Fibroblast of lung (primary cell): ENCODE measurements around the gene FAM20C. TPM values are rescaled to one million over a fixed set of nuclear protein-coding genes. Genes with fewer than 3 reads are reported as not detected.

Source experiments
- DNase-seq, 2 donors: peaks; one replicate each; pipeline versions ENCODE4 v3.0.0 to v3.0.0-alpha.2; 2010; ENCODE audit warnings: low read depth in 2 of 2
- H2AFZ ChIP-seq: 2 replicates; pipeline ENCODE4 v1.5.1; 2012; ENCODE audit warnings: low read length, control low read depth, inconsistent platforms
- H3K27ac ChIP-seq: 2 replicates; pipeline ENCODE4 v1.5.1; 2011; ENCODE audit warnings: low read length, control low read depth; ENCODE audit not compliant: insufficient read depth
- H3K27me3 ChIP-seq: 2 replicates; pipeline ENCODE4 v1.5.1; 2011; ENCODE audit warnings: mild to moderate bottlenecking, low read length; ENCODE audit not compliant: control insufficient read depth, insufficient read depth
- H3K36me3 ChIP-seq: 2 replicates; pipeline ENCODE4 v1.5.1; 2011; ENCODE audit warnings: low read length; ENCODE audit not compliant: control insufficient read depth, insufficient read depth
- H3K4me1 ChIP-seq: 2 replicates; pipeline ENCODE4 v1.5.1; 2011; ENCODE audit warnings: low read length; ENCODE audit not compliant: control insufficient read depth, insufficient read depth; ENCODE audit errors: extremely low read depth
- H3K4me2 ChIP-seq: 2 replicates; pipeline ENCODE4 v1.5.1; 2011; ENCODE audit warnings: low read length, control low read depth; ENCODE audit not compliant: insufficient read depth; ENCODE audit errors: extremely low read depth
- H3K4me3 ChIP-seq, 4 experiments: fragments of 200-600 bp in 1 of 4; sonication (generic) in 1 of 4; replicated peaks in 1 of 4; 2 replicates each; pipeline ENCODE4 v1.5.1; 2011 to 2016; ENCODE audit warnings: low read length in 4 of 4, low read depth in 3 of 4, mild to moderate bottlenecking in 3 of 4, control low read depth in 2 of 4, inconsistent platforms in 1 of 4, mixed read lengths in 1 of 4; ENCODE audit not compliant: insufficient read depth in 1 of 4; ENCODE audit errors: control extremely low read depth in 1 of 4
- H3K79me2 ChIP-seq: 2 replicates; pipeline ENCODE4 v1.5.1; 2012; ENCODE audit warnings: mild to moderate bottlenecking, low read length, inconsistent platforms; ENCODE audit not compliant: control insufficient read depth, insufficient read depth
- H3K9ac ChIP-seq: 2 replicates; pipeline ENCODE4 v1.5.1; 2011; ENCODE audit warnings: mild to moderate bottlenecking, low read length, control low read depth; ENCODE audit not compliant: insufficient read depth
- H3K9me3 ChIP-seq: 2 replicates; pipeline ENCODE4 v1.5.1; 2012; ENCODE audit warnings: low read depth, low read length; ENCODE audit not compliant: control insufficient read depth, insufficient read depth
- H4K20me1 ChIP-seq: 2 replicates; pipeline ENCODE4 v1.5.1; 2011; ENCODE audit warnings: low read length; ENCODE audit not compliant: control insufficient read depth, insufficient read depth; ENCODE audit errors: extremely low read depth
- EZH2 ChIP-seq: IDR thresholded peaks from 2 replicates; pipeline ENCODE4 v1.5.1; 2012; ENCODE audit warnings: low read length, control low read depth, mild to moderate bottlenecking; ENCODE audit errors: missing control alignments
- polyA plus RNA-seq, 2 donors: library from polyadenylated mRNA; depleted of rRNA in 1 of 2; stranded (reverse) in 1 of 2; unstranded in 1 of 2; fragments of >200 nt; gene quantifications; 2 replicates each; pipeline ENCODE4 v1.2.1, GENCODE V29; 2011 to 2012; ENCODE audit warnings: missing spikeins in 1 of 2
- total RNA-seq: library from RNA; depleted of rRNA; stranded (reverse); fragments of >200 nt; gene quantifications from 2 replicates; pipeline ENCODE4 v1.2.1, GENCODE V29; 2014
- TF ChIP-seq, protein P1 (sequence below), 2 donors: IDR thresholded peaks in 1 of 2; conservative IDR thresholded peaks in 1 of 2; 1 replicate in 1 of 2; 2 replicates in 1 of 2; pipeline ENCODE4 v1.5.1; 2011 to 2012; ENCODE audit warnings: low read length in 2 of 2, control low read depth in 1 of 2, inconsistent platforms in 1 of 2, low read depth in 1 of 2, mild to moderate bottlenecking in 1 of 2

The FAM20C gene
- total and polyA plus RNA-seq, 2 donors (not counting 1 experiment from before 2014, with no cell fraction given): 31.8 to 70.7 TPM

- Histone ChIP-seq H3K27ac (peak overlapping the region; percentile 69), H3K4me3 (peak overlapping the region; percentile 26 to 90 (median 80)), H3K4me2 (peak overlapping the region; percentile 13), H3K27me3 (no peaks in the 10 kb centered on the region), H3K36me3 (peaks cover 18% of the 10 kb centered on the region), H3K4me1 (peaks cover 14% of the 10 kb centered on the region), H3K9ac (peak overlapping the region; percentile 74), H3K79me2 (peaks cover 51% of the 10 kb centered on the region), H4K20me1 (peaks cover 2% of the 10 kb centered on the region), H3K9me3 (no peaks in the 10 kb centered on the region), H2AFZ (no peak overlapping the region)
- no peak for DNase-seq
- no peak for TF ChIP-seq EZH2
- TF ChIP-seq, protein P1, sequence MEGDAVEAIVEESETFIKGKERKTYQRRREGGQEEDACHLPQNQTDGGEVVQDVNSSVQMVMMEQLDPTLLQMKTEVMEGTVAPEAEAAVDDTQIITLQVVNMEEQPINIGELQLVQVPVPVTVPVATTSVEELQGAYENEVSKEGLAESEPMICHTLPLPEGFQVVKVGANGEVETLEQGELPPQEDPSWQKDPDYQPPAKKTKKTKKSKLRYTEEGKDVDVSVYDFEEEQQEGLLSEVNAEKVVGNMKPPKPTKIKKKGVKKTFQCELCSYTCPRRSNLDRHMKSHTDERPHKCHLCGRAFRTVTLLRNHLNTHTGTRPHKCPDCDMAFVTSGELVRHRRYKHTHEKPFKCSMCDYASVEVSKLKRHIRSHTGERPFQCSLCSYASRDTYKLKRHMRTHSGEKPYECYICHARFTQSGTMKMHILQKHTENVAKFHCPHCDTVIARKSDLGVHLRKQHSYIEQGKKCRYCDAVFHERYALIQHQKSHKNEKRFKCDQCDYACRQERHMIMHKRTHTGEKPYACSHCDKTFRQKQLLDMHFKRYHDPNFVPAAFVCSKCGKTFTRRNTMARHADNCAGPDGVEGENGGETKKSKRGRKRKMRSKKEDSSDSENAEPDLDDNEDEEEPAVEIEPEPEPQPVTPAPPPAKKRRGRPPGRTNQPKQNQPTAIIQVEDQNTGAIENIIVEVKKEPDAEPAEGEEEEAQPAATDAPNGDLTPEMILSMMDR (conservative IDR thresholded peaks at IDR 0.05 in 1 of 2, IDR thresholded peaks at IDR 0.05 in 1 of 2; ENCODE audit: low read depth in 1 of 2, low read length in 2 of 2): no peak
Observed at GRCh38 chr7:192701-193480, 520 bp downstream of the FAM20C start.

- H3K36me3 ChIP-seq: peaks cover 24% of the 10 kb centered on the region
- peak overlapping the region; percentile 60 for H3K4me2 ChIP-seq
- H3K27me3 ChIP-seq: no peaks in the 10 kb centered on the region
- H3K9me3 ChIP-seq: no peaks in the 10 kb centered on the region
- H4K20me1 ChIP-seq: peaks cover 2% of the 10 kb centered on the region
- peak overlapping the region; percentile 74 for H3K9ac ChIP-seq
- peak in 1 of 2 donors; percentile 21 for DNase-seq
- H3K4me3 ChIP-seq: peak overlapping the region; percentile 72 to 90 (median 88)
- peaks cover 58% of the 10 kb centered on the region for H3K79me2 ChIP-seq
- peaks cover 14% of the 10 kb centered on the region for H3K4me1 ChIP-seq
- no peak for TF ChIP-seq EZH2
- TF ChIP-seq, protein P1 (conservative IDR thresholded peaks at IDR 0.05 in 1 of 2, IDR thresholded peaks at IDR 0.05 in 1 of 2; ENCODE audit: low read depth in 1 of 2, low read length in 2 of 2): no peak
- H2AFZ ChIP-seq: no peak overlapping the region
- peak overlapping the region; percentile 69 for H3K27ac ChIP-seq
Observed at GRCh38 chr7:193481-194251, 1.3 kb downstream of the FAM20C start.

DNA sequence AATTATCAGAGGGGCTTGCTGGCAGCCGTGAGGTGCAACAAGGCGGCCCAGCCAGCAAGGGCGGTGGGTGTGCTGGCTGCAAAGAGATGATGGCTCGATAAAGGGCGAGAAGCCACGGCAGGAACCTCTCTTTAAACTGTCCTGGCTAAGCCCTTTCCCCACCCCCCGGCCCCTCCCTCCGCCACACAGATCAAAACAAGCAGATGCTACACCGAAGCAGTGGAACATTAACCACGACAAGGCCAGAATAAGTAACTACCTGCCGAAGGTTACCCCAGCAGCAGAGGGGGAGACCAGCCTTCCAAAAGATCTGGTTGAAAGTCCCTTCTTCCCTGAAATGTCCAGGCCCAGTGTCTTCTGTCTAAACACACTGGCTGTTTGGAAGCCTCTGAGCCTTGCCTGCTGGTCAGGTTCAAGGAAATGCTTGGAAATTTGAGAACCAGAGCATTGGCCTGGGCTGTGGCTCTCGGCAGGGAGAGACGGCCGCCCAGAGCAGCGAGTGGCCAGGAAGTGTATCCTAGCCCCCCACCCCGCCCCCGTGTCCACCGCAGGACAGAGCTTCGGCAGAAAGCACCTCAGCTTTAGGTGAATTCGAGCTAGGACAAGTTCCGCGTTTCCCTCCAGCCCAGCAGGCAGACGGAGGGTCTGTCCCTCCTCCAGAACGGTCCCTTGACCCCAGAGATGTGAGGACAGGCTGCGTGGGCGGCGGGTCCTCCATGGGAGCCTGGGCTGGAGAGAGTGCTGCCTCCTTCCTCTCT, 2.1 kb downstream of the FAM20C start:
- Histone ChIP-seq H3K9me3 (no peaks in the 10 kb centered on the region), H2AFZ (no peak overlapping the region), H3K36me3 (peaks cover 32% of the 10 kb centered on the region), H3K27ac (peak overlapping the region; percentile 69), H3K27me3 (no peaks in the 10 kb centered on the region), H4K20me1 (peaks cover 2% of the 10 kb centered on the region), H3K9ac (peak overlapping the region; percentile 74), H3K4me2 (peak overlapping the region; percentile 60), H3K79me2 (peaks cover 65% of the 10 kb centered on the region), H3K4me3 (peak overlapping the region; percentile 72 to 90 (median 88)), H3K4me1 (peaks cover 14% of the 10 kb centered on the region)
- DNase-seq: peak; percentile 62 to 70
- TF ChIP-seq, protein P1 (conservative IDR thresholded peaks at IDR 0.05 in 1 of 2, IDR thresholded peaks at IDR 0.05 in 1 of 2; ENCODE audit: low read depth in 1 of 2, low read length in 2 of 2): no peak
- TF ChIP-seq EZH2: no peak
